SHP77 treated with DMSO at 0.1 percent for 48 hours (cell line): ENCODE data around the gene CPNE5.

Experiments
- DNase-seq: peaks from one replicate; lab custom pipeline; 2025; lab: John Stamatoyannopoulos, UW

The CPNE5 gene

DNA sequence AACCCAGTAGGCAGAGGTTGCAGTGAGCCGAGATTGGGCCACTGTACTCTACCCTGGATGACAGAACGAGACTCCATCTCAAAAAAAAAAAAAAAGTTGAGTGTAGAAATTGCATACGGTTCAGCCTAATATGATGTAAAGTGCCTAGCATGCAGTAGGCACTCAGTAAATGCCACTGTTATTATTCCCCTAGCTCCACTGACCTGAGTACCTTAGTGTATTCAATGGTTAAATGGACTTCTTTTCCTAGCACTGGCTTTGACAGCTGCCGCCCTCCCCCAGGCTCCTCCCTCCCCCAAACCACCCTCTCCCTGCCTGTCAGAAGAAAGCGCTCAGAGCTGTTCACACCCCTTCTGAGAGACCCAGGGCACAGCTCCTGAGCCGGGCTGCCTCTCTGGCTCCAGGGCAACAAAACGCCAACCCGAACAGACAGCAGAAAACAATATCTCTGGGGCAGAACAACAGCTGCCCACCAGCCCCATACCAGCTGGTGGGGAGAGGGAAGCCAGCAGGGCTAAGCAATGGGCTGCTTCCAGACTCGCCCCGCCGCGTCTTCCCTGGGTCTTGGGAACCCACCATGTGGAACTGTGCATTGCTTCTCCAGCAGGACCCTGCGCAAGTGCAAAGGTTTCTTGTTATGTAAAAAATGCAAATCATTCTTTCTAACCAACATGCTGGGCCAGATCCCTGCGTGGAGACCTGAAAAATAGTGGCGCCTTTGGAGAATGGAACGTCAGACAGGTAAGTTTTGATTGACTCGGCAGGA lies 4.5 kb downstream of the CPNE5 start:
- DNase-seq = no peak

DNA sequence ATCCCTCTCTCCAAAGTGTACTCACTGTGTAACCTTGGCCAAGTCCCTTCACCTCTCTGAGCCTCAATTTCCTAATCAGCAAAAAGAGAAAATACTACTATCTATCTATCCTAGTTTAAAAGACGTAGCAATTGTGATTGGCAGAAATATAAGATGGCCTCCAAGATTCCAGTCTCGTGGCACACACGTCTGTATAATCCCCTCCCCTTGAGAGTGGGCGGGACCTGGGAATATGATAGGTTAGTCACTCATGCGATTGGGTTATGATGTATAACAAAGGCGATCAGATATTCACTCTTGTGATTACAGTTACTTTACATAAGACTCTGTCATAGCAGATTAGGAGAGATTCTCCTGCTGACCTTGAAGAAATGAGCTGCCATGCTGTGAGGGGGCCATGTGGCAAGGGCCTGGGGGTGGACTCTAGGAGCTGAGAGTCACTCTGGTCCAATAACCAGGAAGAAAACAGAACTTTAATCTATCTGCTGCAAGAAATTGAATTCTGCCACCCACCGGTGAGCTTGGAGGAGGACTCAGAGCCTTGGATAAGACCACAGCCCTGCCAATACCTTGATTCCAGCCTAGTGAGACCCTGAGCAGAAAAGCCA lies 6.0 kb downstream of the CPNE5 start:
- DNase-seq = no peak

DNA sequence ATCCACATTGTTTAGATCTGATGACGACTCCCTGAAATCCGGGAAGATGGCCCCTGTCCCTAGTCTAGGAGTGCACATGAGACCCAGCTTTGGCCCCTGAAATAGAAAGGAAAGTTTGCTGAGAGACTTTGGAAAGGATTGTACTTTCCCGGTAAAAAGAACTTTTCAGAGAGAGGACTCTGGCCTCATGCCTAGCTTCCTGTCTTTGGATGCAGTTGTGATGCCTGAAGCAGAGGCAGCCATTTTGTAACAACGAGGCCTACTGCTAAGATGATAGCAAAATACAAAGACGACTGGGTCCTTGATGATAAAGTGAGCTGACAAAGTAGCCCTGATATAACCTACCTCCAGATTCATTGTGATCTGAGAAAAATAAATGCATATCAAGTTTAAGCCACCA lies 6.9 kb downstream of the CPNE5 start:
- no peak for DNase-seq

DNA sequence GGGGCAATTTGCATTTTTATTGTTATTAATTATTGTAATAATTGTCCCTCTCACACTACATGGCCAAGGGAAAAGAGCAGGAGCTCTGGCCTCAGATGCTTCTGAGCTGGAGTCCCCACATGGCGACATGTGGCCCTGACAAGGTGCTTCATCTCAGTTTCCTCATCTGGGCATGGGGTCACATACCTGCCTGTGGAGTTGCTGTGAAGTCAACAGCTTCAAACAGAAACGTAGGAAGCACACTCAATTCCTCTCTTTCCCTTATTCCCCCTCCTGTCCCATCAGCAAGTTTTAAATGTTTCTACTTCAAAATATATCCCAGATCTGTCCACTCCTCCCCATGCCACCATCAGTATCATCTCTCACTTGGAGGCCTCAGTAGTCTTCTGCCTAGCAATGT lies 8.7 kb downstream of the CPNE5 start:
- no peak for DNase-seq

DNA sequence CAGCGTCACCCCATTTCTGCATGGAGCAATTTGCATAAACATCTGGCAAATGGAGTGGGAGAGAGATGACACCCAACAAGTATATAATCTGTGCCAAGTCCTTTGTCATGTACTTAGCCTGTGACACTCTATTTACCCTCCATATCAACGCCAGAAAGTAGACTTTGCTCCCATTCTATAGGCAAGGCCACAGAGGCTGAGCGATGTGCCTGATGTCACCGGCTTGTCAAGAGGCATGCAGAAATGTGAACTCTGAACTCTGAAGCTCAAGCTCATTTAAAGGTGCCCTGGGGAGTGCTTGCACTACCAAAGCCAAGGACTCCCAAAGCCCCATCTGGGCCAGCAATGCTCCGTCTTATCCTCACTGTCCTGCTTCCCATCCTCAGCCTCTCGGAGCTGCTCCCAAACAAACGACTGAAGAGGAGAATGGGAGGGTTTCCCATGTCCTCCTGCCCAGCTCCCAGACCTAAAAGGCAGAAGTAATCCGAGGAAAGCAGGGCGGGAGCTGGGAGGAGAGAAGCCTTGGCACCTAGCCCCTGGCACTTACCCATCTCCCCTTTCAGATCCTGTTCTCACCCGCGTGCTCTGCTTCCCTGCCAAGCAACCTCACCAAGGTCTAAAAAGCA lies 9.2 kb downstream of the CPNE5 start:
- no peak for DNase-seq

DNA sequence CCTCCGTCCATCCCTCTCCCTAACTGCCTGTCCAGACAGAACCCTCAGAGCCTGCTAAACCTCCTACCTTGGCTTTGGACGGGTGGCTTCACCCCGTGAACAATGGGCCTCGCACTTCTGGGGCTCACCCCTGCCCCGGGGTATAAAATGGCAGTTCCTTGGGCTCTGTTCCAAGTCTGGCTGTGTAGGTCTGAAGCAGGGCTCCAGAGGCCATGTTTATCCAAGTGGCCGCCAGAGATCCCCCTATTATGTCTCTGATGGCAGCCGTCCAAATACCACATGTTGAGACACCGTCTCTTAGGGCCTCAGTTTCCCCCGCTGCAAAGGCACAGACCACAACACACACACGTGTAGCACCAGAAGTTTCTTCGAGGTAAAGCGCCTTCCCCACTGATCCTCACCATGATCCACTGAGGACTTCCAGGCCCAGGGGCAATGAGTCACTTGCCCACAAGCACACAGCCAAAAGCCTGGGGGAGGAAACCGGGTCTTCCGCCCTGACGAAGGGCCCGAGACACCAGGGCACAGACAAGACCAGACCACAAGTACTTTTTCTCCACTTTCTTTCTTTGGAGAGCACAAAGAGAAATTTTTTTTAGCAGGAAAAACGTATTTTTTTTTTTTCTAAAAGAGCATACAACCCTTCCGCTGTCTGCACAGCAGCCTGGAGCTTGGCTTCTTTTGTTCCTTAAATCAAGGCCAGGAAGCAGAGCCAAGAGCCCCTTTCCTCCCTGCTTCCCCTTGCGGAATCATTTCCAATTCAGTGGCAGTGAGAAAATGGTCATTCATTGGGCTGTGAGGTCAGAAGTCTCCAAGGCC lies 11.8 kb downstream of the CPNE5 start:
- no peak for DNase-seq

DNA sequence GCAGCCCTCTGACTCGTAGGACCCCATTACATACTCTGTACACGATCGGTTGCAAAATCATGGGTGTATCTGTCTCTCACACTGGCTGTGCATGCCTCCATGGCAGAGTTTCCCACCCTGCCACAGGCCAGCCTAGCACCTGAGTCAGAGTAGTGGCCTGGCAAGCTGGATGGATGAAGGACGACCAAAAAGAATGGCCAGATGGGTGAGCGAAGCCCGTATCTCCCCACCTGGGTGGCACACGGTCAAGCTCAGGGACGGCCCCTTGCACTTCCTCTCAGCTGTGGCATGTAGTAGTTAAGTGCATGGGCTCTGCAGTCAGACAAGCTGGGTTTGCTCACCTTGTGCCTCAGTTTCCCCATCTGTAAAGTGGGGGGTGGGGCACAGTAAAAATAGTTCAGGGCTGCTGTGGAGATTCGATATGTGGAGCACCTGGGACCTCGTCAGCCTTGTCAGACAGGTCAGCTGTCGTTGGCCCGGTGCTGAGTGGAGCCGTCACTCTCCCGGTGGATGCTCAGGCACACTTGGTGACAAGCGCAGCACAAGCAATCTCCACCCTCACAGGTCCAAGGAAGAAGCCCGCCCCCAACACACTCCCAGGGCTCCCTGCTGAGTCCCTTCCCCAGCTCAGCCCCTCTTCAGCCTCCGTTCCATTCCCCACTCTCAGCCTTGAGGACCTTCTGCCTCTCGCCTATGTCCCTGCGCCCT lies 12.6 kb downstream of the CPNE5 start:
- DNase-seq = no peak

DNA sequence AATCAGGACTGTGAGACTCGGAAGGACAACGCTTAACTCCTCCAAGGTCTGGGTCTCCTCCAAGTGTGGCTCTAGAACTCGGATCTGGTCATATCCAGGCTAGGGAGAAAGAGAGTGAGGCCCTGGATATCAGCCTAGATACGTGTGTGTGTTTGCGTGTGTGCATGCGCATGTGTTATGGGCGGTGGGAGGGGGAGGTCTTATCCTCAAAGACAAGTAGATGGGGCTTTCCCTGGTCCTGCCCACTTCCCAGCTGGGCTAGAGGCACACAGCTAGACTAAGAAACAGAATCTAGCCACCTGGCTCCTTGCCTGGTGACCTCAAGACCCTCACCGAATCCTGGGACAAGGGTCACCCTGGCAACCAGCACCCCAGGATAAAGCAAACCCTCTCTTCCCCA lies 13.2 kb downstream of the CPNE5 start:
- DNase-seq = no peak

DNA sequence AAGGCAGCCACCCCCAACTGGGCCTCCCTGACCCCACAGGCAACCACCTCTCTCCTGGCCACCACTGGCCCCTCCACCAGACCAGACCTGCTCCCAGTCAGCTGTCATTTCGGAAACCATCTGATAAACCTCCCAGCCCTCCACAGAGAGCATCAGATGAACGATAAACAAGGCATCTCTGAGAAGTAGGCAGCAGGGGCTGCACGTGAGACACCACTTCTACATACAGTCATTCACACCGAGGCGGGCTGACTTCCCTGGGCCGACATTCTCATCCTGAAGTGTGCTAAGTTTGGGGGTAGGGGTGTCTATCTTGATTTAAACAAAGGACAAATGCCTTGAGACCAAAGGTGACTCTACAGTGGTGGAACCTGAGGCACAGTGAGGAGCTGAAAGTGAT lies 13.8 kb downstream of the CPNE5 start:
- no peak for DNase-seq

DNA sequence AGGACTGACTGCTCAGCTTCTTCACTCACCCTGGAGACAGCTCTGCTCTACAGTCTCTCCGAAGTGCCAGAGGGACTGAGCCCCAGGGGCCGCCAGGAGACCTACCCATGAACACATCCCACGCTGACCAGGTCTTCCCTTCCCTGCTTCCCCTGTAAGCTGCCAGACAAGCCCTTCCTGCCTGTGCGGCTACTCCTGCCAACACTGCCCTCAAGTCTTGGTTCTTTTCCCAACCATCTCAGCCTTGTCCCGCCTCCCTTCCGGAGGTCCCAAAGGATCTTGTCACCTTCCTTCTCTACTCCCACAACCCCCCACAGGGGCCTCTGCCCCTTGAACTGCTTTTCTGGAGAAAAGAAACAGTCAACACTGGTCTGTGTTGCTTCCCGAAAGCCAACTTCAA lies 15.0 kb downstream of the CPNE5 start:
- DNase-seq = no peak

DNA sequence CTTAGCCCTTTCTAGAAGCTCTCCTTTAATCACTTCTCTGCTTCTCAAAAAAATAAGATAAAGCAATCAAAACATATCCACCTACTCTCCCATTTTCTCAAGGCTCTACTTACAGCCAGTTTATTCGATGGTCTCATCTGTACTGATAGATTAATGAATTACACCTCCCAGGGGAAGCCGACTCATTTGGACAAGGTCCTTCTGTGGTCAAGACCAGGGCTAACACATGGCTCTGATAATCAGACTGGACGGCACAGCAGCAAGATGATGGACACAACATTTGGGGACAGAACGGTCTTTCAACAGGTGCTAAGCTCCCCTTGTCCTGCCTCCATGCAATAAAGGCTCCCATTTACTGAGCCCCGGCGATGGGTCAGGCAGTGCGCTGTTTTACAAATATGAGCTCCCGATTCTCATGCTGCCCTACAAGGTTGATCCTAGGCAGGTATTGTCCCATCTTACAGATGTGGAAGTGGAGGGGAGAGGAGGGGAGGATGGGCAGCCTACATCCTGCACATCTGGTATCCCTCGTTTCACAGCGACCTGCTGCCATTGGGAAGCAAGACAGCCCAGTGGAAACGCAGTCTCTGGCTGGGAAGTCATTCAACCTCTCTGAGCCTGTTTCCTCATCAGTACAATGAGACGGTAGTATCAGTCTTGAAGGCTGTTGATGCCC lies 15.7 kb downstream of the CPNE5 start:
- DNase-seq = no peak

DNA sequence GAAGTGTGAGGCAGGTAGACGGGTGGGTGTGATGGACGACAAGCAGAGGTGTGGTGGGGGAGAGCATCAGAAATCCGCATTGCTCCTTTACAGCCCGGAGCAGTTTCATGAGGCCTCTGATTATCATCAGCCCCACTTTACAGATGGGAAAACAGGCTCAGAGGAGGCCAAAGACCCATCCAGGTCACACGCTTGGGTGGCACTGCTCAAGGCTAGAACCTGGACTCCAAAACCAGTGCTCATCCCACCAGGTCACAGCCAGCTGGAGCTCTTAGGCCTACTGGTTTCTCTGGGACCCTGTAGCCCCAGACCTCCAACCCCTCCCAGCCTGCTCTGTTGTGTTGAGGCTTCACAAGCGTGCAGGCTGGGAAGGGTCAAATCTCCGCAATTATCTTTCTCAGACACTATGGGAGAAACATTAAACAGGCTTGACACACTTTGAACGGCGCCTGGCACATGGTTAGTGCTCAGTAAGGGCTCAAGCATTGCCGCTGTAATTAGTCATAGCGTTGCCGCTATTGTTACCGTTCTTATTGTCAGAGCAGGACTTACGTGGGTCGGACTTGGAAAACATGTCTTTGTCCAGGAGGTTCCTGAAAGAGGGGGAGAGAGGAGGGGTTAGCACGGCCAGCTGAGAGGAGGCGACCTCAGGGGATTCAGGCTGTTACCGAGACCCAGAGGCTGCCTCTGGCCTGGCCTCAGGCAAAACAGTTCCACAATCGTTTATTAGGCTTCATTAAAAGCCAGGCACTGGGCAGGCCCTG lies 16.6 kb downstream of the CPNE5 start:
- DNase-seq = no peak

DNA sequence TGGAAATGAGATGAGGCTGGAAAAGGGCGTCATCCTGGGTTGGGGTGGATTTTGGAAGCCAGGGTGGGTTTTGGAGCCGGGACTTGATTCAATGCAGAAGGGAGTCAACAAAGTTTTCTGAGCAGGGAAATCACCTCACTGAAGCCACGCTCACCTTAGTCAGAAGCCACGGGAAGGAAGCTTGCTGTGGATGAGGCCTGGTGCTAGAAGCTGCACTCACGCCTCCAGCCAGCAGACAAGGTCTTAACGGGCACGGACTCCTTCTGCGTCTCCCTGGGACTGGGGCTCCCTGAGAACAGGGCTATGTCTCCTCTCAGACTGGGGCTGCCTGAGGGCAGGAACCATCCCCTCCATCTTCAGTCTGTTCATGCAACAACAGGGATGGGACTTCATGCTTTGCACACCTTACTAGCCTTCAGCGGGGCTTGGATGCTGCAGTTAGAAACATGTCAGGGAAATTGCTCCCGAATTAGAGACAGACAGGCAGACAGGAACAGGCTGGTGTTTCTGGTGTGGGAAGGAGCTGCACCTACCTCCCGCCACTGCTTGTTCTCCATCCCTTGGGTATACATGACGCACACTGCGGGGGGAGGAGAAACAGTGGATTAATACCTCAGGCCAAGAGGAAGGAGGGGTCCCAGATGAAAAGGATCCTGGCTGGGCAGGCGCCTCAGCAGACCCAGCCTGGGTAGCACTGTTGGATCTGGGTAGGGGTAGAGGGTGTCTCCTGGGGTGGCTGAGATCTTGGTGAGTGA lies 17.5 kb downstream of the CPNE5 start:
- no peak for DNase-seq

DNA sequence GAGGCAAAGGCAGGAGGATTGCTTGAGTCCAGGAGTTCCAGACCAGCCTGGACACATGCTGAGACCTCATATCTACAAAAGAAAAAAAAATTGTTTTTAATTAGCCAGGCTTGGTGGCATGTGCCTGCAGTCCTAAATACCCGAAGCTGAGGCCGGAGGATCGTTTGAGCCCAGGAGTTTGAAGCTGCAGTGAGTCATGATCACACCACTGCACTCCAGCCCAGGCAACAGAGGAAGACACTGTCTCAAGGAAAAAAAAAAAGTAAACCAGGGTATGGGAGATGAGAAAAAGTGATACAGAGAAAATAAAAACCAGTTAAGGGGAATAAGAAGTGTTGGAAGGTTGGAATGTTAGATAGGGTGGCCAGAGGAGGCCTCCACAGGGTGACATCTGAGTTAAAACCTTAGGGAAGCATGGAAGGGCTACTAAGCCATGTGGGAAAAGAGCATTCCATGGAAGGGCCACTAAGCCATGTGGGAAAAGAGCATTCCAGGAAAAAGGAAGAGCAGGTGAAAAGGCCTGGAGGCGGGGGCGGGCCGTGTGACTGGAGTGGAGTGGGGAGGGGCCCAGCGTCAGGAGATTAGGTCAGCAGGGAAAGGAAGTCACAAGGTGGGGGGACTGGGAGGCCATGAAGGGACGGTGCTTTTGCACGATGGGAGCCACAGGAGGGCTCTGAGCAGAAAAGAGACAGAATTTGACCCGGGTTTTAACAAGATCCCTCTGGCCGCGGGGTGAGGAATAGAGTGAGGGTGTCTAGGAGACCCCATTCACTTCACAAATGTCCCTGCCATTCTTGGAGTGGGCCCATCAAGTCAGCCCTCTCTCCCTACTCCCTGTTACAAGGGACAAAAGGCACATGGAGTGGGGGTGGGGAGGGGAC lies 18.3 kb downstream of the CPNE5 start:
- DNase-seq = no peak

DNA sequence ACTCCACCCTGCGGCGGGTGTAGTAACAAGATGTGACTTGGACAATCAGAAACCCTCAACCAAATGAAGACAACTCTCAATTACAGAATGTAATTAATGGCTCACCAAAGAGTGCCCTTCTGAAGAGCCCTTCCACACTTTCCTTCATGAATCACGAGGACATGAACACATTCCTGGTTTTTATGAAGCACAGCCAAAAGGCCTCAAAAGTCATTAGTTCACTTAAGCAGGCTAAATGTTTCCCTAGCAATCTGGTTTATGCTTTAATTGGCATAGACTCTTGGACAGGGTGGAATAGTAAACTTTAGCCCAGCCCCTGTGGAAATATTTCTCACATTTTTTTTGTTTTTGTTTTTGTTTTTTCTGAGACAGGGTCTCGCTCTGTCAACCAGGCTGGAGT lies 20.5 kb downstream of the CPNE5 start:
- no peak for DNase-seq

DNA sequence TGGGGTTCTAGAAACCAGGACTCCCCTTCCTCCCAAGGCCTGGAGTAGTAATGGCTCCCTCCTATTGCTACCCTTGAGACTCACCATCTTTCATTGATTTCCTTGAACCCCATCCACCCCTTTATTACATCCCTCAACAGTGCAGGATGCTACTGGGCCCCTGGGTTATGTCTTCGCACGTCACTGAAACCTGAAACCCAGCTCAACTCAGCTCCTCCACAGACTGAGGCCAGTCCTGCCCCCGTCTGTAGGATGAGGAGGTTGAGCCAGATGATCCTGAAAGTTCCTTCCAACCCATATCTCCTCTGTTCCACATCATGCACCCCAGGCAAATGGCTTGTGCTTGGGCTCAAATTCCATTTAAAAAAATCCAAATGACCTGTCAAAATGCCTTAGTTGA lies 21.4 kb downstream of the CPNE5 start:
- no peak for DNase-seq

DNA sequence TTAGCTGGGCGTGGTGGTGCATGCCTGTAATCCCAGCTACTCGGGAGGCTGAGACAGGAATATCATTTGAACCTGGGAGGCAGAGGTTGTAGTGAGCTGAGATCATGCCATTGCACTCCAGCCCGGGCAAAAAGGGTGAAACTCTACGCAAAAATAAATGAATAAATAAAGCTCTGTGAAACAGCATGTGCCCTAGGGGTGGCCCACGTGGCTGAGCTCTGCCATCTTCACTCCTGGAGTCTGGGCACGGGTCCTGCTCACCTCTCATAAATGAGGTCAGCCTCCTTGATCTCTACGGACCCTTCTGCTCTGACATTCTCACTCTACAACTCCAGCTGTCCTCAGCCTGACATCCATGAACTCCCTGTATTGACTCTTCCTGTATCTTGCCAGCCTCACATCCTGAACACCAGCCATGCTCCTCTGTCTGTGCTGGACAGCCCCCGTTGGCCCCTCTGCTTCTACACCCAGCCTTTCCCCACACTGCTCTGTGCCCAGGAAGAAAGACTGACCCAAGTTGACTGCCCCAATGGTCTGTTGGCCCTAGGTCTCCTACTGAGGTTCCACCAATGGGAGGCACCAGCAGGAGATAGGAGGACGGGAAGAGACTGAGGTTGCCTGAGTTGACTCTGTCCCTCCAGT lies 21.9 kb downstream of the CPNE5 start:
- no peak for DNase-seq

DNA sequence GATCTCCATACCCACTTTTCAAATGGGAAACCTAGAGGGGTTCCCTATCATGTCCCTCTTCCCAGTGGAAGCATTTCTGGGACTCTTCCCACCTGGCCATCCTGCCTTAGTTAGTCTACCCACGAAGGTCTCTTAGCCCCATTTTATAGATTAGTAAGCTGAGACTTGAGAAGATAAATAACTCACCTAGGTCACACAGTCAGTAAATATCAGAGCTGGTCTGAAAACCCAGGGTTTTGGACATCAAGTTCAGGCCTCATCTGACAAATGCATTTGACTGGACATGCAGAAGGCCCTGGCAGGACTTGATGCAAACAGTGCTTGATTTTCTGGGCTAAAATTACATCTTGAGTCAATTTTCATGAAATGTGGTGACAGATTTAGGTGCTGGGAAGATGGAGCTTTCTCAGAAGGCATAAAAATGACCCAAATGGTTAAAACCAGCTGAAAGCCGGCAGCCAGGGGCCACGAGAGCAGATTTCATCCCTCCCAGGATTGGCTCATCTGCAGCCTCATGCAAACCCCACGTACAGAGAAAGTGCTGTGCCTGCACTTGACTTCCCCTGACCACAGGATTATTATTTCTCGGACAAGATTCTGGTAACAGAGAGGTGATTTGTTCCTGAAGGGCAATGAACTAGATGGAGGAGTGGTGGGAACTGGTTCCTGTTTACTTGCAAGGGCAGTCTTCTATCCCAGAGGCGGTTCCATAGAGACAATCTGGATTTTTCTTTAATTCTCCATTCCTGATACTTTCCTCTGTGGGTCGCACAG lies 23.1 kb downstream of the CPNE5 start:
- DNase-seq = no peak
